ENCODE data around the gene EME2.

The EME2 gene

GRCh38 chr16:1782408-1783264 is 10.0 kb downstream of the EME2 start, which contains the start of the genes NUBP2 and SPSB3:
NUBP2 (plus strand) TSS chr16:1782960; CDS start chr16:1783021, 61 bp downstream.
SPSB3 (minus strand) TSS chr16:1782571; CDS start chr16:1781483, 1,088 bp downstream.
- Histone ChIP-seq H3K79me2 (ENCODE audit: low read length) (peaks cover 52% of the 10 kb centered on the region), H3K9ac (ENCODE audit: low read length) (peak within 1 kb of the TSS; percentile 88), H4K20me1 (ENCODE audit: insufficient read depth, low read length) (no peaks in the 10 kb centered on the region), H3K4me1 (ENCODE audit: low read length) (peaks cover 11% of the 10 kb centered on the region), H3K4me2 (ENCODE audit: low read length) (peak within 1 kb of the TSS; percentile 97), H3K27me3 (ENCODE audit: low read depth, low read length) (no peaks in the 10 kb centered on the region), H2AFZ (ENCODE audit: low read depth, low read length) (no peak within 1 kb of the TSS), H3K27ac (ENCODE audit: low read length) (no peak within 1 kb of the TSS; the same call in 1 of the 2 replicates), H3K4me3 (ENCODE audit: low read length) (peak within 1 kb of the TSS; percentile 93), H3K9me3 (ENCODE audit: insufficient read depth, low read length) (no peaks in the 10 kb centered on the region), H3K36me3 (replicated peaks; ENCODE audit: low read depth, low read length) (no peaks in the 10 kb centered on the region)
- TF ChIP-seq EZH2phosphoT487 (IDR thresholded peaks at IDR 0.05; ENCODE audit: low read depth) (no peak), CTCF (IDR thresholded peaks at IDR 0.05; ENCODE audit: low read depth, low read length) (no peak)

GRCh38 chr16:1784977-1785845 is 12.6 kb downstream of the EME2 start:
- Histone ChIP-seq H3K79me2 (ENCODE audit: low read length) (peaks cover 54% of the 10 kb centered on the region), H3K4me3 (ENCODE audit: low read length) (no peak overlapping the region), H3K27me3 (ENCODE audit: low read depth, low read length) (no peaks in the 10 kb centered on the region), H4K20me1 (ENCODE audit: insufficient read depth, low read length) (no peaks in the 10 kb centered on the region), H2AFZ (ENCODE audit: low read depth, low read length) (no peak overlapping the region), H3K9ac (ENCODE audit: low read length) (no peak overlapping the region), H3K36me3 (replicated peaks; ENCODE audit: low read depth, low read length) (no peaks in the 10 kb centered on the region), H3K4me2 (ENCODE audit: low read length) (no peak overlapping the region), H3K27ac (ENCODE audit: low read length) (no peak overlapping the region), H3K4me1 (ENCODE audit: low read length) (peaks cover 11% of the 10 kb centered on the region), H3K9me3 (ENCODE audit: insufficient read depth, low read length) (no peaks in the 10 kb centered on the region)
- TF ChIP-seq CTCF (IDR thresholded peaks at IDR 0.05; ENCODE audit: low read depth, low read length): no peak
- TF ChIP-seq EZH2phosphoT487 (IDR thresholded peaks at IDR 0.05; ENCODE audit: low read depth): no peak

GRCh38 chr16:1785846-1786170 is 13.2 kb downstream of the EME2 start:
- no peaks in the 10 kb centered on the region for H3K36me3 ChIP-seq (replicated peaks; ENCODE audit: low read depth, low read length)
- peaks cover 54% of the 10 kb centered on the region for H3K79me2 ChIP-seq (ENCODE audit: low read length)
- H3K9ac ChIP-seq (ENCODE audit: low read length): no peak overlapping the region
- no peak for TF ChIP-seq CTCF (IDR thresholded peaks at IDR 0.05; ENCODE audit: low read depth, low read length)
- no peak for TF ChIP-seq EZH2phosphoT487 (IDR thresholded peaks at IDR 0.05; ENCODE audit: low read depth)
- no peaks in the 10 kb centered on the region for H3K9me3 ChIP-seq (ENCODE audit: insufficient read depth, low read length)
- H2AFZ ChIP-seq (ENCODE audit: low read depth, low read length): no peak overlapping the region
- peaks cover 11% of the 10 kb centered on the region for H3K4me1 ChIP-seq (ENCODE audit: low read length)
- H3K4me3 ChIP-seq (ENCODE audit: low read length): no peak overlapping the region
- H3K27me3 ChIP-seq (ENCODE audit: low read depth, low read length): no peaks in the 10 kb centered on the region
- H3K27ac ChIP-seq (ENCODE audit: low read length): no peak overlapping the region
- H3K4me2 ChIP-seq (ENCODE audit: low read length): no peak overlapping the region
- H4K20me1 ChIP-seq (ENCODE audit: insufficient read depth, low read length): no peaks in the 10 kb centered on the region
